Measurements from ENCODE around the gene PPP1R12B. TPM values are rescaled to one million over a fixed set of nuclear protein-coding genes. Genes with fewer than 3 reads are reported as not detected.
"Not testable (repeated sequence)": the region's sequence is repeated elsewhere in the genome, so short reads cannot be mapped to it uniquely, and the experiment has no call there.

The PPP1R12B gene
- total and polyA plus RNA-seq, 2 experiments from 2014 or later: 8.1 to 15.0 TPM

DNA sequence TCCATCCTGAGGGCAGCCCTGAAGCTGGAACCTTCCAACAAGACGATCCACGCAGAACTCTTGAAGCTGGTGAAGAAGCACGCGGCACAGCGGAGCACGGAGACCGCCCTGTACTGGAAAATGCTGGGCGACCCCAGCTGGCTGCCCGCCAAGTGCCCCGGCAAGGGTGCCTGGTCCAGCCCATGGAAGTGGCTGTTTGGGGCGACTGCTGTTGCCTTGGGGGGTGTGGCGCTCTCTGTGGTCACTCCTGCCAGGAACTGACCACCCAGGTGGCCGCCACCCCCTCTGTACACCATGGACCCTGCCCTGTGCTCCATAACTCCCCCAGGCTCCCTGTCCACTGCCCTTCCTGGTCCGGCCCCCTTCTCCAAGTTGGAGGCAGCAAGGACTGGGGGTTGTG is 90.8 kb downstream of the PPP1R12B start:
- TF ChIP-seq EZH2phosphoT487 (IDR thresholded peaks at IDR 0.05; ENCODE audit: low read depth, severe bottlenecking, unreplicated experiment) (no peak), EZH2 (IDR thresholded peaks at IDR 0.05; ENCODE audit: borderline replicate concordance) (no peak)
- TF ChIP-seq, protein P1, sequence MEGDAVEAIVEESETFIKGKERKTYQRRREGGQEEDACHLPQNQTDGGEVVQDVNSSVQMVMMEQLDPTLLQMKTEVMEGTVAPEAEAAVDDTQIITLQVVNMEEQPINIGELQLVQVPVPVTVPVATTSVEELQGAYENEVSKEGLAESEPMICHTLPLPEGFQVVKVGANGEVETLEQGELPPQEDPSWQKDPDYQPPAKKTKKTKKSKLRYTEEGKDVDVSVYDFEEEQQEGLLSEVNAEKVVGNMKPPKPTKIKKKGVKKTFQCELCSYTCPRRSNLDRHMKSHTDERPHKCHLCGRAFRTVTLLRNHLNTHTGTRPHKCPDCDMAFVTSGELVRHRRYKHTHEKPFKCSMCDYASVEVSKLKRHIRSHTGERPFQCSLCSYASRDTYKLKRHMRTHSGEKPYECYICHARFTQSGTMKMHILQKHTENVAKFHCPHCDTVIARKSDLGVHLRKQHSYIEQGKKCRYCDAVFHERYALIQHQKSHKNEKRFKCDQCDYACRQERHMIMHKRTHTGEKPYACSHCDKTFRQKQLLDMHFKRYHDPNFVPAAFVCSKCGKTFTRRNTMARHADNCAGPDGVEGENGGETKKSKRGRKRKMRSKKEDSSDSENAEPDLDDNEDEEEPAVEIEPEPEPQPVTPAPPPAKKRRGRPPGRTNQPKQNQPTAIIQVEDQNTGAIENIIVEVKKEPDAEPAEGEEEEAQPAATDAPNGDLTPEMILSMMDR (IDR thresholded peaks at IDR 0.05; ENCODE audit: poor library complexity): no peak
- H3K4me3 ChIP-seq: no peak overlapping the region
- no peaks in the 10 kb centered on the region for H3K4me1 ChIP-seq (ENCODE audit: insufficient read depth)
- H4K20me1 ChIP-seq (ENCODE audit: insufficient read depth, poor library complexity, severe bottlenecking): no peaks in the 10 kb centered on the region
- no peaks in the 10 kb centered on the region for H3K9me2 ChIP-seq (replicated peaks; ENCODE audit: insufficient read depth)
- H2AFZ ChIP-seq: no peak overlapping the region
- H3K27me3 ChIP-seq: no peaks in the 10 kb centered on the region
- no peaks in the 10 kb centered on the region for H3K9me3 ChIP-seq (ENCODE audit: low read depth)
- 89% methylated on average over 14 of the region's 14 CpGs for WGBS (ENCODE audit: low lambda C conversion rate, missing lambda C conversion rate)
- peaks cover 5% of the 10 kb centered on the region for H3K36me3 ChIP-seq (replicated peaks; ENCODE audit: insufficient read depth, low read depth)
- H3K79me2 ChIP-seq: no peaks in the 10 kb centered on the region
- no peak for DNase-seq (ENCODE audit: low spot score)
- H3K27ac ChIP-seq: no peak overlapping the region
- no peak overlapping the region for H3K4me2 ChIP-seq

DNA sequence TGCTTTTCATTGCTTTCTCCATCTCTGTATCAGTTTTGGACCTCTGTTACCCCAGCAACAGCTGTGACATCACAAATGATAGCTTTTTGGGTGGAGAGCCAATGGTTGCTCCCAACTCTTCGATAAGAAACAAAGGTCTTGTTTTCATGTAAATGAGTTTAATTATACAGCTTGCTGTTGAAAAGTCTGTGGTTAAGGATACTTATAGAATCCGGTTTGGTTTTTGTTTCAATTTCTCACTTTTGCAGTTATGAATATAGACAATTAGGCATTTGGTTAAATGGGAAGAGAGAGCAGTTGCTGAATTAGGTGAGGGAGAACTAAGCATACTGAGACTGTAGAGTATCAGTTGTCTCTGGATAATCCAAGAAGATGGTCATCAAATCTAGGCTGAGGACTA is 99.6 kb downstream of the PPP1R12B start:
- not testable (repeated sequence) for H3K27ac ChIP-seq; H3K9me2 ChIP-seq (replicated peaks; ENCODE audit: insufficient read depth); H3K4me2 ChIP-seq; H3K4me1 ChIP-seq (ENCODE audit: insufficient read depth); H2AFZ ChIP-seq; H3K36me3 ChIP-seq (replicated peaks; ENCODE audit: insufficient read depth, low read depth); H3K4me3 ChIP-seq; H3K9me3 ChIP-seq (ENCODE audit: low read depth); H4K20me1 ChIP-seq (ENCODE audit: insufficient read depth, poor library complexity, severe bottlenecking); H3K27me3 ChIP-seq; H3K79me2 ChIP-seq; DNase-seq (ENCODE audit: low spot score)
- 96% methylated on average over 2 of the region's 2 CpGs for whole genome bisulfite sequencing (ENCODE audit: low lambda C conversion rate, missing lambda C conversion rate)

- H3K4me1 ChIP-seq (ENCODE audit: insufficient read depth); H4K20me1 ChIP-seq (ENCODE audit: insufficient read depth, poor library complexity, severe bottlenecking); H3K79me2 ChIP-seq; H3K27me3 ChIP-seq; DNase-seq (ENCODE audit: low spot score); H3K4me2 ChIP-seq; H3K4me3 ChIP-seq; H2AFZ ChIP-seq; H3K9me3 ChIP-seq (ENCODE audit: low read depth); H3K36me3 ChIP-seq (replicated peaks; ENCODE audit: insufficient read depth, low read depth); H3K27ac ChIP-seq; H3K9me2 ChIP-seq (replicated peaks; ENCODE audit: insufficient read depth): not testable (repeated sequence)
- no CpG with 5 or more reads among the region's 26 CpGs for WGBS (ENCODE audit: low lambda C conversion rate, missing lambda C conversion rate)
Measured at GRCh38 chr1:202451641-202452040, 103.1 kb downstream of the PPP1R12B start.

- 90% methylated on average over 2 of the region's 4 CpGs for WGBS (ENCODE audit: low lambda C conversion rate, missing lambda C conversion rate)
- Histone ChIP-seq H3K36me3 (replicated peaks; ENCODE audit: insufficient read depth, low read depth) (no peaks in the 10 kb centered on the region), H3K9me3 (ENCODE audit: low read depth) (no peaks in the 10 kb centered on the region), H4K20me1 (ENCODE audit: insufficient read depth, poor library complexity, severe bottlenecking) (no peaks in the 10 kb centered on the region), H3K79me2 (no peaks in the 10 kb centered on the region), H3K4me1 (ENCODE audit: insufficient read depth) (peaks cover 6% of the 10 kb centered on the region), H3K27me3 (no peaks in the 10 kb centered on the region), H3K4me2 (no peak overlapping the region), H3K4me3 (no peak overlapping the region), H3K27ac (no peak overlapping the region), H2AFZ (no peak overlapping the region), H3K9me2 (replicated peaks; ENCODE audit: insufficient read depth) (no peaks in the 10 kb centered on the region)
- no peak for DNase-seq (ENCODE audit: low spot score)
- TF ChIP-seq, protein P1 (IDR thresholded peaks at IDR 0.05; ENCODE audit: poor library complexity): no peak
- no peak for TF ChIP-seq EZH2phosphoT487 (IDR thresholded peaks at IDR 0.05; ENCODE audit: low read depth, severe bottlenecking, unreplicated experiment)
- no peak for TF ChIP-seq EZH2 (IDR thresholded peaks at IDR 0.05; ENCODE audit: borderline replicate concordance)
Measured at GRCh38 chr1:202452508-202452907, 104.0 kb downstream of the PPP1R12B start.

DNA sequence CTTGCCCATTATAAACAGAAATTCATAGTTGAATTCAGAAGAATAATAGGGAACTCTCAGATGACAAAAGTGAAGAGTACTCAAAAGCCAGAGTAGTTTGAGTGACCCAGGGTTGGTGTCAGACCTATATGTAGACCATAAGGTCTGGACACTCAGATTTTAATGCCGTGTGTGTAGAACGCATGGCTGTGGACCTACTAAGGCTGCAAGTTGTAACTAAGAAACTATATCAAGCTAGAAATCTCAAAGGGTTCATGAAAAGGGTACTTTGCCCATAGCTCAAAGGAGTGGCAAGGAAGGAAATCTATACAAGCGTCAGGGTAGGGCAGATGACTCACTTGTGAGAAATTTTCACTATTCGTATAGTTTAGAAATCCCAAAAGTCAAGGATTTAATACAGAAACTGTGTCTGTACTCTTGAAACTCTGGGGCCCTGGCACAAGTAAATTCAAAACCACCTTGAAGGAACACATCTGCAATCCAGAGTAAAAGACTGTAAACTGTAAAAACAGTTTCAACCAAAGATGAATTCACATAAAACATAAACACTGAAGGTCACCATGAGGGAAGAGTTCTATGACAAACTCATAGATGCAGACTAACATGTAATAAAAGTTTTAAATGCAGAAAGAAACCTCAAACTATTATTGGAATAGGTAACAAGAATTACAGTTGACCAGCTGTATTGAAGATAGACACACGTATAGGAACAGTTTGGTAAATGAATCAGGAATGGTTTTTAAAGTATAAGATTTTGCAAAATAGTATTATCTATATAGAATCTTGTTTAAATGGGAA is 108.1 kb downstream of the PPP1R12B start:
- H3K36me3 ChIP-seq (replicated peaks; ENCODE audit: insufficient read depth, low read depth); H3K79me2 ChIP-seq; H3K4me2 ChIP-seq; H3K9me3 ChIP-seq (ENCODE audit: low read depth); H3K4me3 ChIP-seq; H3K4me1 ChIP-seq (ENCODE audit: insufficient read depth); H2AFZ ChIP-seq; H3K9me2 ChIP-seq (replicated peaks; ENCODE audit: insufficient read depth); H3K27me3 ChIP-seq; H4K20me1 ChIP-seq (ENCODE audit: insufficient read depth, poor library complexity, severe bottlenecking): not testable (repeated sequence)
- peak overlapping the region; percentile 85 for H3K27ac ChIP-seq
- WGBS (ENCODE audit: low lambda C conversion rate, missing lambda C conversion rate): 63% methylated on average over 5 of the region's 5 CpGs
- peak; percentile 23 for DNase-seq (ENCODE audit: low spot score)

- not testable (repeated sequence) for H3K27me3 ChIP-seq; H2AFZ ChIP-seq; H3K4me2 ChIP-seq; H3K9me3 ChIP-seq (ENCODE audit: low read depth); H3K79me2 ChIP-seq; H4K20me1 ChIP-seq (ENCODE audit: insufficient read depth, poor library complexity, severe bottlenecking); H3K9me2 ChIP-seq (replicated peaks; ENCODE audit: insufficient read depth); DNase-seq (ENCODE audit: low spot score); H3K4me1 ChIP-seq (ENCODE audit: insufficient read depth); H3K27ac ChIP-seq; H3K4me3 ChIP-seq; H3K36me3 ChIP-seq (replicated peaks; ENCODE audit: insufficient read depth, low read depth)
Measured at GRCh38 chr1:202458651-202459050, 110.2 kb downstream of the PPP1R12B start.

DNA sequence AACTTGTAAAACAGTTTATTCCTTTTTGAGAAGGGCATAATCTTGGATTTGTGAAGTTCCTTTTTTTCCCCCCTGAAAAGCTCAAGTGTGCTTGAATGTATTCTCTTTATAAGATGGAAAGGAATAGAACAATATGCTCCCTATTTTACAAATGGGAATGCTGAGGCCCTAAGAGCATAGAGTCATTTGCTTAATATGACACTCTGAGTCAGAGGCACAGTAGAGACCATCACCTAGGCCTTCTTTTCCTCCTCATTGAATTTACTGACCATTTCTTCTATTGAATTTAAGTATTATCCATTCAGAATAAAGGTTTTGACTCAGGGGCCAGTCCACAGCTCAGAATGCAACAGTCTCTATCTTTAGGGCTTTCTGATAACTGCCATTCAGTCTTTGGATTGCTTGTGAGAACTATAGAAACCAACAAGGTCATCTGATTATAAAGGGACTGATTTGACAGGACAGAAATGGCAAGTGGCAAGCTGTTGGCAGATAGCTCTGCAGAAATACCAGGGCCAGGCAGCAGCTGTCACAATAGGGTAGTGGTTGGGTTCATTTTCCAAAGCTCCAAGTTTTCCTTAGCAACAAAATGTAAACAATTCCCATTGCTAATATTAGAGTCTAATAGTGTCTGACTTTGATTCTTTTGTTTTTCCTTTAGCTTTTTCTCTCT is 111.1 kb downstream of the PPP1R12B start:
- H3K4me1 ChIP-seq (ENCODE audit: insufficient read depth); H3K36me3 ChIP-seq (replicated peaks; ENCODE audit: insufficient read depth, low read depth); H3K4me3 ChIP-seq; H3K9me3 ChIP-seq (ENCODE audit: low read depth); H4K20me1 ChIP-seq (ENCODE audit: insufficient read depth, poor library complexity, severe bottlenecking); H3K27ac ChIP-seq; H3K27me3 ChIP-seq; H3K4me2 ChIP-seq; H3K79me2 ChIP-seq; H2AFZ ChIP-seq; DNase-seq (ENCODE audit: low spot score); H3K9me2 ChIP-seq (replicated peaks; ENCODE audit: insufficient read depth): not testable (repeated sequence)
